Measurements from ENCODE around the gene SYTL3. TPM values are rescaled to one million over a fixed set of nuclear protein-coding genes. Genes with fewer than 3 reads are reported as not detected.

The SYTL3 gene
- total RNA-seq, 1 experiment from 2014 or later: 7.8 TPM

DNA sequence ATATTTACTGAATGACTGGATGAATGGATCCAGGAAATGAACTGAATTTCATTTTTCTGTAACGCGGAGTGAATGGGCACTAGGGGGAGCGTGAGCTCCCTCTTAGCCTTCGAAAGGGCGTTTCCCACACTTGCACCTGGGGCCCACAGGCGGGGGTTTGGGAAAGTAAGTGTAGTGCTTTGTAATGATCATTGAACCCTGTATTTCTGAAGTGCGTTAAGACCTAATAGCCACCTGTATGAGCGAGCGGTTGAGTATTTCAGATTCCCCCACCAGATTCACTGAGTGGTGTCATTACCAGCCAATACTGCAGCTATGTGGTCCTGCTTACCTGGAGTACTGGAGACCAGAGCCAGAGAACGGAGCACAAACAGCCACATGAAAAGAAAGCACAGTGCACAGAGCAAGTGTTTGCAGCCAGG, 10.5 kb downstream of the SYTL3 start:
- Histone ChIP-seq H3K9me2 (ENCODE audit: insufficient read depth) (no peaks in the 10 kb centered on the region), H3K27me3 (ENCODE audit: insufficient read depth, low read depth) (no peaks in the 10 kb centered on the region), H3K27ac (0 out of 2 replicates have a peak overlapping the region, but pooled peaks have one; percentile 7), H3K9me3 (ENCODE audit: insufficient read depth, low read depth) (no peaks in the 10 kb centered on the region), H4K20me1 (ENCODE audit: insufficient read depth) (no peaks in the 10 kb centered on the region), H3F3A (ENCODE audit: insufficient read depth, low read depth) (peaks cover 37% of the 10 kb centered on the region), H3K4me2 (peak overlapping the region; percentile 16), H3K4me3 (no peak overlapping the region), H3K79me2 (ENCODE audit: low read depth) (peaks cover 8% of the 10 kb centered on the region), H2AFZ (no peak overlapping the region), H3K4me1 (replicated peaks; ENCODE audit: insufficient read depth) (peaks cover 80% of the 10 kb centered on the region), H3K36me3 (ENCODE audit: low read depth) (0 out of 2 replicates have a peak, but pooled peaks cover 6% of the 10 kb centered on the region)
- ChIA-PET CTCF (interaction anchor here (0.7 to 1.5 kb wide), 4 partner anchors 15 to 446 kb away, joined by 3 to 5 read pairs (median 4); no protein-coding TSS in a partner anchor), POLR2A (ENCODE audit: unreplicated experiment) (interaction anchor here (0.6 to 0.7 kb wide), 2 partner anchors 15 to 18 kb away, joined by 3 to 4 read pairs; no protein-coding TSS in a partner anchor)
- BruUV-seq (replicated peaks): no TSS peak
- intact Hi-C loops (cut with micrococcal nuclease; ENCODE audit: unreplicated experiment): loop anchor here (1.0 kb wide), 1 partner anchor 31 kb away; no protein-coding TSS in a partner anchor
- TF ChIP-seq, protein P1, sequence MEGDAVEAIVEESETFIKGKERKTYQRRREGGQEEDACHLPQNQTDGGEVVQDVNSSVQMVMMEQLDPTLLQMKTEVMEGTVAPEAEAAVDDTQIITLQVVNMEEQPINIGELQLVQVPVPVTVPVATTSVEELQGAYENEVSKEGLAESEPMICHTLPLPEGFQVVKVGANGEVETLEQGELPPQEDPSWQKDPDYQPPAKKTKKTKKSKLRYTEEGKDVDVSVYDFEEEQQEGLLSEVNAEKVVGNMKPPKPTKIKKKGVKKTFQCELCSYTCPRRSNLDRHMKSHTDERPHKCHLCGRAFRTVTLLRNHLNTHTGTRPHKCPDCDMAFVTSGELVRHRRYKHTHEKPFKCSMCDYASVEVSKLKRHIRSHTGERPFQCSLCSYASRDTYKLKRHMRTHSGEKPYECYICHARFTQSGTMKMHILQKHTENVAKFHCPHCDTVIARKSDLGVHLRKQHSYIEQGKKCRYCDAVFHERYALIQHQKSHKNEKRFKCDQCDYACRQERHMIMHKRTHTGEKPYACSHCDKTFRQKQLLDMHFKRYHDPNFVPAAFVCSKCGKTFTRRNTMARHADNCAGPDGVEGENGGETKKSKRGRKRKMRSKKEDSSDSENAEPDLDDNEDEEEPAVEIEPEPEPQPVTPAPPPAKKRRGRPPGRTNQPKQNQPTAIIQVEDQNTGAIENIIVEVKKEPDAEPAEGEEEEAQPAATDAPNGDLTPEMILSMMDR (conservative IDR thresholded peaks at IDR 0.05): peak; percentile 74
- TF ChIP-seq EZH2 (IDR thresholded peaks at IDR 0.05; ENCODE audit: low read depth): no peak
- peak in 1 of 2 experiments; percentile 78 for DNase-seq

DNA sequence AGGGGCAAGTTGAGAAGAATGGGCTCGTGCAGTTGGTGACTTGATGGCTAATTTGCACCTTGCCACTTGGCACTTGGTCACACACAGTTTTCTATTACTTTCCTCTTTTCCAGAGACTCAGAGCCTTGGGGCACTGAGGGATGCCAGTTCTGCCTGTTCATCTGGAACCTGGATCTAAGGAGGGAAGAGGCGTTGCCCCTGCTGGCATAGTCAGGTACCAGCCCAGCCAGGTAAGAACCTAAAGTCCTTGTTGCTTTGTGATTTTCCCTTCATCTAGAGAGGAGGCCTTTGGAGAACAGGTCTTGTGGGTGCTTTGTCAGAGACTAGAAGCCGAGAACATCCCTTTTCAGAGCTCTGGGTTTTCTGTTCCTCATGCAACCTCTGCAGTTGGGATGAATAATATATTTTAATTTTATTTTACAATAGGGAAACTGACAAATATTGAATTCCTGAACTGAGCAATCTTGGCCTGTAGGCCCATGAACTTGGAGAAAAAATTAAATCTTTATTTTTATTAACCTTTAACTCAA, 11.4 kb downstream of the SYTL3 start:
- POLR2A ChIA-PET (ENCODE audit: unreplicated experiment): no interaction called here
- 0 out of 2 replicates have a peak, but pooled peaks cover 6% of the 10 kb centered on the region for H3K36me3 ChIP-seq (ENCODE audit: low read depth)

DNA sequence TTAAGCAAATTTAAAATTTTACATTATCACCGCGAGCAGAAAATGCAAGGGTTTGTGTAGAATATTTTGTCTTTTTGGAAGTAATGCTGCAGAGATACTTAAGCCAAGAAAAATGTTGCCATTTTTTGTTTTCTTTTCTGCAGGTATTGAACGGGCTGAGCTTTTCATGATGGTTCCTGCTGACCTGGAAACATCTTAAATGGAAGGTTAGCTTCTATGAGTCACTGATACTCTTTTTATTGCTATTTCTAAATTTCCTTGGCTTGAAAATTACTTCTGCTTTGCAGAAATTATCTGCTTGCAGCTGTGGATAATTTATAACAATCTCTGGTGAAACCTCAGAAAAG, 12.7 kb downstream of the SYTL3 start:
- no TSS peak for BruUV-seq (replicated peaks)
- H3K9me2 ChIP-seq (ENCODE audit: insufficient read depth): no peaks in the 10 kb centered on the region
- H3K4me2 ChIP-seq: no peak overlapping the region
- ChIA-PET CTCF (no interaction called here), POLR2A (ENCODE audit: unreplicated experiment) (no interaction called here)
- H3F3A ChIP-seq (ENCODE audit: insufficient read depth, low read depth): peaks cover 36% of the 10 kb centered on the region
- no peaks in the 10 kb centered on the region for H3K9me3 ChIP-seq (ENCODE audit: insufficient read depth, low read depth)
- DNase-seq: no peak
- H3K79me2 ChIP-seq (ENCODE audit: low read depth): peaks cover 5% of the 10 kb centered on the region
- peaks cover 79% of the 10 kb centered on the region for H3K4me1 ChIP-seq (replicated peaks; ENCODE audit: insufficient read depth)
- H3K36me3 ChIP-seq (ENCODE audit: low read depth): 0 out of 2 replicates have a peak, but pooled peaks cover 6% of the 10 kb centered on the region
- no peak for TF ChIP-seq EZH2 (IDR thresholded peaks at IDR 0.05; ENCODE audit: low read depth)
- H3K4me3 ChIP-seq: no peak overlapping the region
- intact Hi-C loops (cut with micrococcal nuclease; ENCODE audit: unreplicated experiment): no loop called here
- H3K27ac ChIP-seq: no peak overlapping the region
- no peak overlapping the region for H2AFZ ChIP-seq
- no peaks in the 10 kb centered on the region for H4K20me1 ChIP-seq (ENCODE audit: insufficient read depth)
- H3K27me3 ChIP-seq (ENCODE audit: insufficient read depth, low read depth): no peaks in the 10 kb centered on the region

More for the DNA sequence above, 11.4 kb downstream of the SYTL3 start:
- no peaks in the 10 kb centered on the region for H4K20me1 ChIP-seq (ENCODE audit: insufficient read depth)
- no TSS peak for BruUV-seq (replicated peaks)
- peak in 1 of 2 experiments; percentile 50 for DNase-seq
- H3K79me2 ChIP-seq (ENCODE audit: low read depth): peaks cover 8% of the 10 kb centered on the region
- no peak for TF ChIP-seq EZH2 (IDR thresholded peaks at IDR 0.05; ENCODE audit: low read depth)
- TF ChIP-seq, protein P1 (conservative IDR thresholded peaks at IDR 0.05): 0 out of 2 replicates have a peak, but pooled peaks have one; percentile 19
- no peaks in the 10 kb centered on the region for H3K27me3 ChIP-seq (ENCODE audit: insufficient read depth, low read depth)
- H2AFZ ChIP-seq: no peak overlapping the region
- no peak overlapping the region for H3K27ac ChIP-seq
- CTCF ChIA-PET: interaction anchor here (1.5 kb wide), 1 partner anchor 16 kb away, joined by 3 read pairs; no protein-coding TSS in a partner anchor
- 0 out of 2 replicates have a peak overlapping the region, but pooled peaks have one; percentile 16 for H3K4me2 ChIP-seq
- H3K9me2 ChIP-seq (ENCODE audit: insufficient read depth): no peaks in the 10 kb centered on the region
- no peak overlapping the region for H3K4me3 ChIP-seq
- H3K4me1 ChIP-seq (replicated peaks; ENCODE audit: insufficient read depth): peaks cover 80% of the 10 kb centered on the region
- no peaks in the 10 kb centered on the region for H3K9me3 ChIP-seq (ENCODE audit: insufficient read depth, low read depth)
- intact Hi-C loops (cut with micrococcal nuclease; ENCODE audit: unreplicated experiment): no loop called here
- H3F3A ChIP-seq (ENCODE audit: insufficient read depth, low read depth): peaks cover 37% of the 10 kb centered on the region
